Fibroblast of peridontal ligament (primary cell): Measurements from ENCODE around the gene ERC2.

Source experiments
- DNase-seq: peaks from one replicate; pipeline ENCODE4 v3.0.0-alpha.2; 2010; ENCODE audit errors: extremely low read depth

The ERC2 gene

GRCh38 chr3:56253941-56254665, 214.2 kb downstream of the ERC2 start:
- DNase-seq, result no peak

DNA sequence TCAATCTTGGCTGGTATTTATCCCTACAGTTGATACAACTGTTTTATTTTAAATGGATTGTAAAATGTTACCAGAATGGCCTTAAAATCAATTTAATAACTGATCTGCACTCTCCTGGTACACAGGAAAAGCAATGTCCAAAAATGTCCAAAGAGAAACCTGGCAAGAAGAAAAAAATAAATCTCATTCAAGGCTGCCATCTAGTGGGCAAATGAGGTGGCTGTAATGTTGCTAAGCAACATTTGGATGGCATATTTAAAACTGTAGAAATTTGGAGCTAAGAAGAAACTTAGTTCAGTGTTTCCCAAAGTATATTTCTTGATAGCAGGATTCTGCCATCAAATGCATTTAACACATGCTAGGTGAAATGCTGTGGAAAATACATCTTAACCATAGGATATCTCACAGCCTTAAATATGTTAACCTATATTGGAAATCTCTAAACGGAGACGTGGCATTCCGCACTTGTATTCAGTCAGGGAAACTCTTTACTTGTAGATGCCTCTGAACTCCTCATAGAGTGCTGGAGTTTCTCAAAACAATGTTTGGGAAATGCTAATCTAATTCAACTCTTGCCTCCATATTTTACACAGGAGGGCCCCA, 216.8 kb downstream of the ERC2 start:
- DNase-seq, result peak; percentile 87

DNA sequence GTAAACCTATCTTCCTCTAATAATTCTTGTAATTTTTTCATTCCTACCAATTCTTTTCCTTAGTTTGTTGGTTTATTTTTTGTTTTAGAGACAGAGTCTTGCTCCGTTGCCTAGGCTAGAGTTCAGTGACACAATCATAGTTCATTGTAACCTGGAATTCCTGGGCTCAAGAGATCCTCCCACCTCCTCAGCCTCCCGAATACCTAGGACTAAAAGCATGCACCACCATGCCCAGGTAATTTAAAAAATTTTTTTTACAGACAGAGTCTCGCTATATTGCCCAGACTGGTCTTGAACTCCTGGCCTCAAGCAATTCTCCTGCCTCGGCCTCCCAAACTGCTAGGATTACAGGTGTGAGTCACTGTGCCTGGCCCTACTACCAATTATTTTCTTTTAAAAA, 220.2 kb downstream of the ERC2 start:
- DNase-seq, result no peak

GRCh38 chr3:56238299-56238698, 230.0 kb downstream of the ERC2 start:
- no peak for DNase-seq

DNA sequence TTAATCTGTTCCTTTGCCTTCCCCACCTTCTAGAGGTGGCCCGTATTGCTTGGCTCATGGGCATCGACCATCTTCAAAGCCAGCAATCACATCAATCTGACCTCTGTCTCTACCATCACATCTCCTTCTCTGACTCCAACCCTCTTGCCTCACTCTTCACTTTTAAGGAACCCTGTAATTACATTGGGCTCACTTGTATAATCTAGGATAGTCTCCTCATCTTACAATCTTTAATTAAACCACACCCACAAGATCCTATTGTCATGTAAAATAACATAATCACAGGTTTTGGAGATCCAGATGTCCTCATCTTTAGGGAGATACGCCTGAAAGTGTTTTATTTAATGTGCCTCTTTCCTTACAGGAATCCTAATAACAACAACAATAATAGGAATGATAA, 234.5 kb downstream of the ERC2 start:
- DNase-seq, result no peak

- DNase-seq, result no peak
These were observed 239.0 kb downstream of the ERC2 start for GRCh38 chr3:56229311-56229710.

DNA sequence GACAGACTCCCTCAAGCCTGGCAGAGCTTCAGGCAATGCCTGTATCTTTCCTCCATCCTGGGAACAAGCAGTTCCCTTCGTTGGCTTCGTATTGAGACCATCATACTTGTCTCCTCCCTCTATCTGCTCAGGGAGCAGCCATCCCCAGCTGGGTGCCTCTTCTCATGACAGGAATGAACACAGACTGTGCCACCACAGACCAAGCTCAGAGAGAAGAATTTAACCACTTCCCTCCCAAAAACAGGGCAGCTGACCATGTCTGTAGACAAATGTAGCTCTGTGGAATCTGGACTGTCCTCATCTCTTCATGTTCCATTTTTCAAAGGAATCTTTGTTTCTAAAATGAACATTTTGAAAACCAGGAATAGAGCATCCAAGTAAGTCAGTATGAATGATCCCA, 245.4 kb downstream of the ERC2 start:
- no peak for DNase-seq

DNA sequence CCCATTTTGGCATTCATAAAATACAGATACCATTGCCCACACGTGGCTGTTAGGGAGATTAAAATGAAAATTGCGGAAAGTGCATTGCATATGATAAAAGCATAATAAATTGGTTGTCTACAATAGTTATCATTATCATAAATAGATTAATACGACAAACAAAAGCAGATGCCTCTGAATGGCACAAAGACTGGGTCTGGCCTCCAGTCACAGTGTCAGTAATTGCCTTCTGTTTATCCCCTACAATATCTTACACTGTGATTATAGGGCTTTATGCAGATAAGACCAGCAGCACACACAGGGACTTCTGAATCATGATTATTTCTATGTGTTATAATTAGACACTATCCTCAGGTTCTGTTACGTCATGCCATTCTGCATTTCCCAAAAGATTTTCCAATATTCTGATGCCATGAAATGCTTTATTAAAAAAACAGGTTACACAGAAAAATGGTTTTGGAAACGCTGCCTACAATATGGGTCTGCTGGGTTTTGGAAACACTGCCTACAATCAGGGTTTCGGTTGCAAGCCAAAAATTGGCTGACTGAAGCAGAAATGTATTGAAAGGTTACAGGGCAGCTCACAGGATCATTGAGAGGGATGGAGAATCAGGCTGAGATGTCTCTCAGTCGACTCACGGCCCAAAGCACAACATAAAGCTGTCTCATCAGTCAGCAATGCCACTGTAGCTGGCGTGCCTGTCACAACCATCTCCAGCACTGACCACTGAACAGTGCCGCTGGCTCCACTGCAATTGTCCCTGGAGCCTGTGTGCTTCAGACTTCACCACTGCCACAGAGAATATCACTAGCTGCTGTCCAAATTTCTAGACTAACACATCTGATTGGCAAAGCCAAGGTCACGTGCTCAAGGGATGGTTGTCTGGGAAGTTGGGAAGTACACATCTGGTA, 248.1 kb downstream of the ERC2 start:
- DNase-seq, result no peak

- DNase-seq, result no peak
These were observed 258.1 kb downstream of the ERC2 start for GRCh38 chr3:56209982-56210751.

DNA sequence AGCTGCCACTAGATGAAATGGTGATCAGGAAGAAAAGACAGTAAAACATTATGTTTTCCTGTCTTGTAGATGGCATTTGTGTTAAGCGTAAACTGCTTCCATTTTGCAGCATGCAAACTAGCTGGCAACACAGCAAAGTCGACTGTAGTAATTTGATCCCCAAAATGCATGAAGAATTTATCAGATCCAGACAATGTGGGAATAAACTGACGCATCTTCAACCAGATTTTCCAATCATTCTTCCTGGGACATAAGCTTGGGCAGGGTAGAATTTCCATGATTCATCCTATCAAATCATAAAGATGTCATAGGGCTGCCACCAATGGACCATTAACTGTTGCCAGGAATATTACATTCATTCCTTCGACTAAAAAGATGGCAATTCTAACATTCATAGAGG, 260.3 kb downstream of the ERC2 start:
- DNase-seq, result peak; percentile 20

GRCh38 chr3:56205406-56205805, 262.9 kb downstream of the ERC2 start:
- DNase-seq, result no peak

DNA sequence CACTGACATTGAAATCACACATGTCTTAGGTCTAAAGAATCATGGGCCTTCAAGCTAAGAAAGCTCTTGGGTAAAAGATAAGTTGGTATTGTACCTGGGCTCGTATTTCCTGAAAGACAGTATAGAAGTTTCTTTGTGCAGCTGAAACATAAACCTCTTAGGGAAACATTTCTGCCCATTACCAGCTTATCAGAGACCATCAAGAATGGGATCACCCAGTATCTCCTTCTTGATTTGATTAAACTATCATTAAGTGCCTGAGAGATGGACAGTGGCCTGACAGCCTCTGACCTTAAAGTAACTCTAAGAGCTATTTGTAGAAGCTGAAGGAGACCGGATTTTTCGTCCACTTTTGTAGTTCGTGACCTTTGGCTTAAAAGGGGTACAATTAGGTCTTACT, 265.3 kb downstream of the ERC2 start:
- no peak for DNase-seq

GRCh38 chr3:56201407-56201806, 266.9 kb downstream of the ERC2 start:
- no peak for DNase-seq

DNA sequence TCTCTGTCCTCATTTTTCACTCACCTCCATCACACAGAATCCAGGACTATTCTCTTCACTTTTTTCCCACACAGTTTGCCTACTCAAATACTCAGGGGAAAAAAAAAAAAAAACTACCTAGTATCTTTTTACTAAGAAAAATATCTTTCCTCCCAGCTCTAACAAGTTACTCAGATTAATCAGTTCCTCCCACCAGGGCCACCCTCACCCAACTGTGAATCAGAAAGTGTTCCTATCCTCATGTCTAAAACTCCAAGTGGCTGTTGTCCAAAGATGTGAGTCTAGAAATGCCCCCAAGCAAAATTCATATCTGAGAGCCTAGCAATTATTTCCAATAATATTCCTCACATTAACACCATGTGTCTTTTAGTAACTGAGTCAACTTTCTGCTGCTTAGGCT, 268.0 kb downstream of the ERC2 start:
- no peak for DNase-seq

- DNase-seq, result no peak
These were observed 270.3 kb downstream of the ERC2 start for GRCh38 chr3:56197991-56198390.

GRCh38 chr3:56197259-56197965, 270.9 kb downstream of the ERC2 start:
- DNase-seq, result peak; percentile 73

DNA sequence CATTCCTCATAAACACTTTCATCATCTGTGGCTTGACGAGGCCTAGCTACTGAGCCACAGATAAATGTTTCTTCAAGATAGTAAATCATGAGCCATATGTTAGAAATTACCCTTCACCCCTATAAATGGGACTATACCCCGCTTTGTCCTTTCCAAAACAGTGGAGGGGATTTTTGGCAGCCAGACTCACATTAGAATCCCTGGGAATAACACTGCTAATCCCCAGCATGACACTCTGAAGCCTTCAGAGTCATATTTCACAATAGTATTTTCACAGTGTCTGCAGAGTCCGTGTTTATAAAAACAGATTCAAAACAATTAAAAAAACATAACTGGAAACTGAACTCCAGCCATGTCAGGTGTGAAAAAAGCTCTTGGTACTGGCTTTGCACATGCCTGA, 271.6 kb downstream of the ERC2 start:
- DNase-seq, result no peak

GRCh38 chr3:56193519-56193918, 274.7 kb downstream of the ERC2 start:
- DNase-seq, result peak; percentile 8

DNA sequence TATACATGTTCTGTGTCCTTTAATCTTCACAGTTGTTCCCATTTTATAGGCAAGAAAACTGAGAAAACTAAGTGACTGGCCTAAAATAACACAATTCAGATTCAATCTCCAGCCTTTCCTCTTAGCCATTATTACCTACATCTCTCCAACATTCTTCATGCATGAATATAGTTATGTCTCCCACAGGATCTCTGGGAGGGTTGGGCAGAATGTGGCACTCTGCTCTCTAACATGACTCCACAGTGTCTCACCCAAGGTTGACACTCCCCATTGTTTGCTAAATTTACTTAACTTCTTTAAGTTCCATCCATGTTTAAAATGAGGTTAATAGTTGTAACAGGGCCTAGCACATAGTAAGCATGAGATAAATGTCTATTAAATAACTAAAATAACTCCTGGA, 276.3 kb downstream of the ERC2 start:
- no peak for DNase-seq

GRCh38 chr3:56190771-56191305, 277.4 kb downstream of the ERC2 start:
- DNase-seq, result no peak

DNA sequence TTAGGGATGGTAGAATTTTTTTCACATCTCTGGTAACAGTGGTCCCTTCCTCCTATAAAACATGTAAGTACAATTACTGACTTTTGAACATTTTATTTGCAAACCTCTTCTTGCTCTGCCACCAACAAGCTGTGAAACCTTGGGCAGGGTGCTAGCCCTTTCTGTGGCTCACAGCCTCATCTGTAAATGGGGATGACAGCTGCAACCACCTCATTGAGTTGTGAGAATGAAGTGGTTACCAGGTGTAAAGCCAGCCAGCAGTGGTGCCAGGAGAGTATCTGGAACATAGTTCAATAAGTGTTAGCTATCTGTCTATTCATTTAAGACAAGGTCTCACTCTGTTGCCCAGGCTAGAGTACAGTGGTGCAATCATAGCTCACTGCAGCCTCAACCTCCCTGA, 278.1 kb downstream of the ERC2 start:
- no peak for DNase-seq
